Sigmoid colon (tissue), 7 donors: ENCODE measurements around the gene FGF22. TPM values are rescaled to one million over a fixed set of nuclear protein-coding genes. Genes with fewer than 3 reads are reported as not detected.
"Not testable (repeated sequence)": the region's sequence is repeated elsewhere in the genome, so short reads cannot be mapped to it uniquely, and the experiment has no call there.

ENCODE experiments used
- DNase-seq: peaks from one replicate; pipeline ENCODE4 v3.0.0-alpha.2; 2019
- H3K27ac ChIP-seq, 4 donors: fragments of 200-600 bp; sonication (generic); one replicate each; pipeline ENCODE4 v1.5.1; 2016 to 2019; ENCODE audit warnings: mild to moderate bottlenecking in 1 of 4
- H3K27me3 ChIP-seq, 3 donors: fragments of 200-600 bp; sonication (generic); one replicate each; pipeline ENCODE4 v1.5.1; 2019; ENCODE audit warnings: mild to moderate bottlenecking in 1 of 3
- H3K36me3 ChIP-seq, 4 donors: fragments of 200-600 bp; sonication (generic); one replicate each; pipeline ENCODE4 v1.5.1; 2016 to 2019
- H3K4me1 ChIP-seq, 4 donors: fragments of 200-600 bp; sonication (generic); one replicate each; pipeline ENCODE4 v1.5.1; 2017 to 2019
- H3K4me3 ChIP-seq, 4 donors: fragments of 200-600 bp; sonication (generic); one replicate each; pipeline ENCODE4 v1.5.1; 2017 to 2019; ENCODE audit warnings: mild to moderate bottlenecking in 2 of 4, moderate library complexity in 1 of 4
- H3K9me3 ChIP-seq, 4 donors: fragments of 200-600 bp in 3 of 4; sonication (generic) in 3 of 4; one replicate each; pipeline versions ENCODE4 v1.5.1 to v1.6.1; 2013 to 2019
- EP300 ChIP-seq, 4 donors: sonication (generic); formaldehyde crosslinking; IDR thresholded peaks; one replicate each; pipeline ENCODE4 v1.6.1; 2017; ENCODE audit warnings: antibody characterized with exemption in 4 of 4
- POLR2A ChIP-seq, 2 donors: fragments of 450-650 bp; IDR thresholded peaks; one replicate each; pipeline ENCODE4 v1.6.1; 2016; ENCODE audit warnings: antibody characterized with exemption in 2 of 2, mild to moderate bottlenecking in 2 of 2, moderate library complexity in 2 of 2
- POLR2AphosphoS5 ChIP-seq, 4 donors: sonication (generic); formaldehyde crosslinking; IDR thresholded peaks; one replicate each; pipeline ENCODE4 v1.6.1; 2017; ENCODE audit warnings: antibody characterized with exemption in 4 of 4
- WGBS, 2 donors: extraction: QIAGEN DNeasy Blood & Tissue Kit; methylation state at CpG; one replicate each; pipeline ENCODE4 v1.1.7; 2013; 5-methylcytosine and 5-hydroxymethylcytosine counted together
- intact Hi-C: fragments of 100-400 bp; cut with DNase I; formaldehyde crosslinking; loops from one replicate; pipeline ENCODE4 v1.15.1; 2023
- polyA plus RNA-seq, 3 donors: library from polyadenylated mRNA; stranded (reverse); fragments of 200-250 nt; gene quantifications; one replicate each; pipeline ENCODE4 v1.2.3, GENCODE V29; 2013
- total RNA-seq, 4 donors: library from RNA; depleted of rRNA; stranded (reverse); fragments of >200 nt; gene quantifications; one replicate each; pipeline ENCODE4 v1.1.0, GENCODE V29; 2016
- TF ChIP-seq, protein P1 (sequence below), 4 experiments: fragments of 450-650 bp in 3 of 4; fragments of 200-600 bp in 1 of 4; IDR thresholded peaks; one replicate each; pipeline ENCODE4 v1.5.1; 2016 to 2019; ENCODE audit warnings: antibody characterized with exemption in 4 of 4, mild to moderate bottlenecking in 3 of 4, moderate library complexity in 2 of 4
- donor health status: healthy with polysubstance abuse.
- donor health status: Bipolar disorder and iron deficiency.
- donor health status: healthy.

Gene FGF22
- total and polyA plus RNA-seq, 7 donors = 0.20 to 1.7 (median 0.99) TPM; not detected in 4

GRCh38 chr19:625257-625656 lies 14.4 kb upstream of the FGF22 start:
- DNase-seq = no peak
- 90 to 91% methylated on average over 5 of the region's 5 CpGs for WGBS, 2 donors
- peaks cover 9 to 82% (median 22%) of the 10 kb centered on the region in 4 donors for H3K36me3 ChIP-seq
- H3K4me1 ChIP-seq = peaks cover 0 to 3% (median 0%) of the 10 kb centered on the region in 4 donors
- H3K9me3 ChIP-seq = no peaks in the 10 kb centered on the region
- intact Hi-C loops = no loop called here
- H3K4me3 ChIP-seq = no peak overlapping the region
- H3K27me3 ChIP-seq = no peaks in the 10 kb centered on the region
- TF ChIP-seq POLR2A (IDR thresholded peaks at IDR 0.05) (no peak), EP300 (IDR thresholded peaks at IDR 0.05) (no peak)
- TF ChIP-seq, protein P1, sequence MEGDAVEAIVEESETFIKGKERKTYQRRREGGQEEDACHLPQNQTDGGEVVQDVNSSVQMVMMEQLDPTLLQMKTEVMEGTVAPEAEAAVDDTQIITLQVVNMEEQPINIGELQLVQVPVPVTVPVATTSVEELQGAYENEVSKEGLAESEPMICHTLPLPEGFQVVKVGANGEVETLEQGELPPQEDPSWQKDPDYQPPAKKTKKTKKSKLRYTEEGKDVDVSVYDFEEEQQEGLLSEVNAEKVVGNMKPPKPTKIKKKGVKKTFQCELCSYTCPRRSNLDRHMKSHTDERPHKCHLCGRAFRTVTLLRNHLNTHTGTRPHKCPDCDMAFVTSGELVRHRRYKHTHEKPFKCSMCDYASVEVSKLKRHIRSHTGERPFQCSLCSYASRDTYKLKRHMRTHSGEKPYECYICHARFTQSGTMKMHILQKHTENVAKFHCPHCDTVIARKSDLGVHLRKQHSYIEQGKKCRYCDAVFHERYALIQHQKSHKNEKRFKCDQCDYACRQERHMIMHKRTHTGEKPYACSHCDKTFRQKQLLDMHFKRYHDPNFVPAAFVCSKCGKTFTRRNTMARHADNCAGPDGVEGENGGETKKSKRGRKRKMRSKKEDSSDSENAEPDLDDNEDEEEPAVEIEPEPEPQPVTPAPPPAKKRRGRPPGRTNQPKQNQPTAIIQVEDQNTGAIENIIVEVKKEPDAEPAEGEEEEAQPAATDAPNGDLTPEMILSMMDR (IDR thresholded peaks at IDR 0.05) = no peak
- H3K27ac ChIP-seq = no peak overlapping the region

DNA sequence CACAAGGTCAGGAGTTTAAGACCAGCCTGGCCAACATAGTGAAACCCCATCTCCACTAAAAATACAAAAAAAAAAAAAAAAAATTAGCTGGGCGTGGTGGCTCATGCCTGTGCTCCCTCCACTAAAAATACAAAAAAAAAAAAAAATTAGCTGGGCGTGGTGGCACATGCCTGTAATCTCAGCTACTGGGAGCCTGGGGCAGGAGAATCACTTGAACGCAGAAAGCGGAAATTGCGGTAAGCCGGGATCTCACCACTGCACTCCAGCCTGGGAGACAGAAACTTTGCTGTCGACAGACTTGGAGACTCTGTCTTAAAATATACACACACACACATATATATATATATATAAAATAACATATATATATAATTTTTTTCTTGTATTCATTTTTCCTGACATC lies 13.1 kb upstream of the FGF22 start:
- H3K27ac ChIP-seq, H3K4me3 ChIP-seq, intact Hi-C loops, H3K9me3 ChIP-seq, DNase-seq, H3K4me1 ChIP-seq, H3K27me3 ChIP-seq: not testable (repeated sequence)
- WGBS, 2 donors = 94 to 95% methylated on average over 7 of the region's 7 CpGs
- peaks cover 6 to 71% (median 14%) of the 10 kb centered on the region in 4 donors for H3K36me3 ChIP-seq

DNA sequence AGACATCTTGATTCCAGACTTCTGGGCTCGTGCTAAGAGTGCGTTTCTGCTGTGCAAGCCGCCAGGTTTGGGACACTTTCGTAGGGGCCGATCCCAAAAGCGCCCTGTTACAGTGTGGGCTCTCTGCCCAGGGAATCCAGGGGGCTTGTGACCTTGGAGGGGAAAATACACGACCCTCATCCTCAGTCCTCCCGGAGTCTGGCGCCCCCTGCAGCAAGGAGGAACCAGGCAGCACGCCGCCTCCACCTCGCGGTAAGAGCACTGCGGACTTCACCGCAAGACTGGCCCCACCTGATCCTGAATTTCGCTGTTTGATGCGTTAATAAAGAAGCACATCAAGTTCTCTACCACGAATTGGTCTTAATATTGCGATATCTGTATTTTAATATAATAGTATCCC lies 11.5 kb upstream of the FGF22 start:
- peaks cover 0 to 55% (median 3%) of the 10 kb centered on the region in 4 donors for H3K36me3 ChIP-seq

GRCh38 chr19:629515-629914 lies 10.2 kb upstream of the FGF22 start:
- H3K27me3 ChIP-seq, intact Hi-C loops, H3K9me3 ChIP-seq, H3K4me3 ChIP-seq, H3K27ac ChIP-seq, DNase-seq: not testable (repeated sequence)
- Histone ChIP-seq H3K4me1 (peaks cover 0 to 24% (median 20%) of the 10 kb centered on the region in 4 donors), H3K36me3 (peaks cover 0 to 41% (median 3%) of the 10 kb centered on the region in 4 donors)
- WGBS, 2 donors = 83 to 84% methylated on average over 25 of the region's 25 CpGs

More for the DNA sequence above, 11.5 kb upstream of the FGF22 start:
- H3K4me1 ChIP-seq = peaks cover 0 to 15% (median 14%) of the 10 kb centered on the region in 4 donors
- TF ChIP-seq EP300 (IDR thresholded peaks at IDR 0.05) (no peak), POLR2AphosphoS5 (IDR thresholded peaks at IDR 0.05) (no peak), POLR2A (IDR thresholded peaks at IDR 0.05) (no peak)
- TF ChIP-seq, protein P1 (IDR thresholded peaks at IDR 0.05) = peak in 1 of 4 experiments; percentile 18
- intact Hi-C loops = no loop called here
- H3K27ac ChIP-seq = no peak overlapping the region
- H3K27me3 ChIP-seq = no peaks in the 10 kb centered on the region
- no peak for DNase-seq
- no peak overlapping the region for H3K4me3 ChIP-seq
- H3K9me3 ChIP-seq = no peaks in the 10 kb centered on the region
- WGBS, 2 donors = 92 to 93% methylated on average over 19 of the region's 19 CpGs

- H3K4me3 ChIP-seq = no peak overlapping the region
- DNase-seq = no peak
- intact Hi-C loops = loop anchor here (5.0 kb wide), 1 partner anchor 53 kb away; no protein-coding TSS in a partner anchor
- TF ChIP-seq POLR2AphosphoS5 (IDR thresholded peaks at IDR 0.05) = no peak
- TF ChIP-seq POLR2A (IDR thresholded peaks at IDR 0.05) = no peak
- no peak for TF ChIP-seq EP300 (IDR thresholded peaks at IDR 0.05)
- TF ChIP-seq, protein P1 (IDR thresholded peaks at IDR 0.05) = no peak
- no peak overlapping the region for H3K27ac ChIP-seq
- no peaks in the 10 kb centered on the region for H3K27me3 ChIP-seq
- no peaks in the 10 kb centered on the region for H3K9me3 ChIP-seq
- peaks cover 0 to 30% (median 23%) of the 10 kb centered on the region in 4 donors for H3K4me1 ChIP-seq
- WGBS, 2 donors = 94 to 97% methylated on average over 30 of the region's 30 CpGs
- H3K36me3 ChIP-seq = peaks cover 0 to 35% (median 2%) of the 10 kb centered on the region in 4 donors
Measured at GRCh38 chr19:629961-630714, 9.5 kb upstream of the FGF22 start.
